CD14-positive monocyte (primary cell): ENCODE measurements around the gene EBF3. TPM values are rescaled to one million over a fixed set of nuclear protein-coding genes. Genes with fewer than 3 reads are reported as not detected.

ENCODE experiments used
- DNase-seq, 3 donors: peaks; one replicate each; pipeline ENCODE4 v3.0.0-alpha.2; 2011 to 2022
- H2AFZ ChIP-seq: 2 replicates; pipeline ENCODE4 v1.6.0; 2012; ENCODE audit warnings: mild to moderate bottlenecking, low read depth, low read length, inconsistent platforms; ENCODE audit not compliant: insufficient read depth, poor library complexity, severe bottlenecking
- H3K27ac ChIP-seq, 2 donors: 1 replicate in 1 of 2; 2 replicates in 1 of 2; pipeline ENCODE4 v1.5.1; 2012 to 2013; ENCODE audit warnings: low read length in 2 of 2, control low read depth in 1 of 2, inconsistent platforms in 1 of 2, low read depth in 1 of 2, mild to moderate bottlenecking in 1 of 2
- H3K27me3 ChIP-seq, 2 donors: one replicate each; pipeline versions ENCODE4 v1.6.0 to v1.6.1; 2011 to 2013; ENCODE audit warnings: low read length in 2 of 2; ENCODE audit not compliant: control insufficient read depth in 2 of 2, insufficient read depth in 2 of 2
- H3K36me3 ChIP-seq, 2 donors: replicated peaks in 1 of 2; 1 replicate in 1 of 2; 2 replicates in 1 of 2; pipeline versions ENCODE4 v1.5.1 to v1.6.1; 2012 to 2013; ENCODE audit warnings: low read length in 2 of 2, control low read depth in 1 of 2, inconsistent platforms in 1 of 2, mild to moderate bottlenecking in 1 of 2; ENCODE audit not compliant: insufficient read depth in 2 of 2, control insufficient read depth in 1 of 2
- H3K4me1 ChIP-seq, 2 donors: 1 replicate in 1 of 2; 2 replicates in 1 of 2; pipeline versions ENCODE4 v1.5.1 to v1.6.1; 2012 to 2013; ENCODE audit warnings: low read length in 2 of 2, control low read depth in 1 of 2, inconsistent platforms in 1 of 2, mild to moderate bottlenecking in 1 of 2, moderate library complexity in 1 of 2; ENCODE audit not compliant: insufficient read depth in 2 of 2, control insufficient read depth in 1 of 2
- H3K4me2 ChIP-seq: replicated peaks from 2 replicates; pipeline ENCODE3; 2012; ENCODE audit warnings: low read length, moderate library complexity, mild to moderate bottlenecking; ENCODE audit not compliant: poor library complexity, severe bottlenecking; ENCODE audit errors: extremely low read depth
- H3K4me3 ChIP-seq, 3 experiments: fragments of 200-600 bp in 1 of 3; sonication (generic) in 1 of 3; replicated peaks in 1 of 3; 1 replicate in 2 of 3; 2 replicates in 1 of 3; pipeline ENCODE4 v1.5.1; 2011 to 2013; ENCODE audit warnings: low read length in 3 of 3, mild to moderate bottlenecking in 3 of 3, control low read depth in 2 of 3, low read depth in 2 of 3, inconsistent platforms in 1 of 3, moderate library complexity in 1 of 3
- H3K79me2 ChIP-seq: 2 replicates; pipeline ENCODE4 v1.6.0; 2012; ENCODE audit warnings: mild to moderate bottlenecking, control low read depth, inconsistent platforms, low read length, moderate library complexity; ENCODE audit not compliant: insufficient read depth
- H3K9ac ChIP-seq: 2 replicates; pipeline ENCODE4 v1.6.0; 2017; ENCODE audit warnings: low read length, mild to moderate bottlenecking; ENCODE audit not compliant: insufficient read depth, poor library complexity, severe bottlenecking
- H3K9me3 ChIP-seq, 2 donors: replicated peaks in 1 of 2; 1 replicate in 1 of 2; 2 replicates in 1 of 2; pipeline versions ENCODE4 v1.5.1 to v1.6.1; 2012 to 2013; ENCODE audit warnings: low read length in 2 of 2, control low read depth in 1 of 2; ENCODE audit not compliant: control insufficient read depth in 1 of 2, insufficient read depth in 1 of 2
- H4K20me1 ChIP-seq: 2 replicates; pipeline ENCODE4 v1.6.0; 2012; ENCODE audit warnings: mild to moderate bottlenecking, low read length, control low read depth, moderate library complexity; ENCODE audit not compliant: insufficient read depth
- H3K27ac Mint-ChIP-seq, 7 donors: one replicate each; pipeline ENCODE4 v1.8.0; 2020; ENCODE audit warnings: mild to moderate bottlenecking in 7 of 7, mixed read lengths in 7 of 7, moderate library complexity in 6 of 7, inconsistent platforms in 2 of 7
- H3K27me3 Mint-ChIP-seq, 3 donors: one replicate each; pipeline ENCODE4 v1.8.0; 2021 to 2022; ENCODE audit warnings: low read depth in 3 of 3, mild to moderate bottlenecking in 3 of 3, mixed read lengths in 3 of 3, moderate library complexity in 3 of 3, inconsistent platforms in 1 of 3
- H3K36me3 Mint-ChIP-seq, 2 donors: one replicate each; pipeline ENCODE4 v1.8.0; 2020; ENCODE audit warnings: mixed read lengths in 2 of 2, inconsistent platforms in 1 of 2, mild to moderate bottlenecking in 1 of 2
- H3K4me1 Mint-ChIP-seq: one replicate; pipeline ENCODE4 v1.8.0; 2020; ENCODE audit warnings: mild to moderate bottlenecking, mixed read lengths
- H3K4me3 Mint-ChIP-seq, 2 donors: one replicate each; pipeline ENCODE4 v1.8.0; 2020; ENCODE audit warnings: mild to moderate bottlenecking in 2 of 2, mixed read lengths in 2 of 2, moderate library complexity in 1 of 2
- H3K9me3 Mint-ChIP-seq, 7 donors: one replicate each; pipeline ENCODE4 v1.8.0; 2020 to 2022; ENCODE audit warnings: mixed read lengths in 7 of 7, mild to moderate bottlenecking in 6 of 7, moderate library complexity in 6 of 7, inconsistent platforms in 2 of 7
- CTCF ChIP-seq: fragments of 200-600 bp; IDR thresholded peaks from one replicate; pipeline ENCODE4 v1.8.0; 2022; ENCODE audit warnings: antibody characterized with exemption, mild to moderate bottlenecking
- WGBS: methylation state at CpG from one replicate; pipeline ENCODE4 v1.1.5; 2013; ENCODE audit warnings: missing lambda C conversion rate; ENCODE audit not compliant: insufficient coverage; 5-methylcytosine and 5-hydroxymethylcytosine counted together
- intact Hi-C, 2 donors: fragments of 100-400 bp; cut with micrococcal nuclease; formaldehyde crosslinking; loops; one replicate each; pipeline versions ENCODE4 v1.15.0 to v1.15.1; 2023
- polyA plus RNA-seq, 3 donors: library from polyadenylated mRNA; depleted of rRNA in 1 of 3; unstranded in 2 of 3; stranded (reverse) in 1 of 3; fragments of 300-500 nt in 2 of 3; fragments of >200 nt in 1 of 3; fragmentation: Illumina TruSeq in 2 of 3; gene quantifications; 1 replicate in 2 of 3; 2 replicates in 1 of 3; pipeline ENCODE4 v1.2.3, GENCODE V29; 2012 to 2021

The EBF3 gene
- polyA plus RNA-seq, 3 donors: not detected

- Histone ChIP-seq H3K27ac (no peak overlapping the region), H2AFZ (no peak overlapping the region), H4K20me1 (no peaks in the 10 kb centered on the region), H3K79me2 (no peaks in the 10 kb centered on the region), H3K4me1 (peaks cover 5 to 12% of the 10 kb centered on the region in 2 donors), H3K9me3 (no peaks in the 10 kb centered on the region), H3K9ac (no peak overlapping the region), H3K27me3 (no peaks in the 10 kb centered on the region), H3K4me3 (no peak overlapping the region), H3K36me3 (no peaks in the 10 kb centered on the region), H3K4me2 (no peak overlapping the region)
- H3K36me3 Mint-ChIP-seq: no peaks in the 10 kb centered on the region
- no peak for TF ChIP-seq CTCF
- peaks cover 9% of the 10 kb centered on the region for H3K4me1 Mint-ChIP-seq
- peaks cover 0 to 2% (median 0%) of the 10 kb centered on the region in 3 donors for H3K27me3 Mint-ChIP-seq
- DNase-seq: no peak
- peaks cover 0 to 1% (median 0%) of the 10 kb centered on the region in 7 donors for H3K9me3 Mint-ChIP-seq
- no peak overlapping the region for H3K27ac Mint-ChIP-seq
- intact Hi-C loops: no loop called here
- WGBS: 94% methylated on average over 11 of the region's 13 CpGs
- H3K4me3 Mint-ChIP-seq: no peak overlapping the region
Observed at GRCh38 chr10:129887381-129887905, 76.6 kb downstream of the EBF3 start.

GRCh38 chr10:129886263-129886662, 77.8 kb downstream of the EBF3 start:
- Histone ChIP-seq H3K9me3 (no peaks in the 10 kb centered on the region), H3K4me1 (peaks cover 5 to 12% of the 10 kb centered on the region in 2 donors), H3K36me3 (no peaks in the 10 kb centered on the region), H2AFZ (no peak overlapping the region), H3K4me3 (no peak overlapping the region), H3K9ac (no peak overlapping the region), H3K27me3 (no peaks in the 10 kb centered on the region), H3K27ac (no peak overlapping the region), H3K79me2 (no peaks in the 10 kb centered on the region), H3K4me2 (no peak overlapping the region), H4K20me1 (no peaks in the 10 kb centered on the region)
- WGBS: 76% methylated on average over 4 of the region's 9 CpGs
- intact Hi-C loops: no loop called here
- Mint-ChIP-seq H3K4me1 (peaks cover 14% of the 10 kb centered on the region), H3K36me3 (no peaks in the 10 kb centered on the region), H3K9me3 (peaks cover 0 to 1% (median 0%) of the 10 kb centered on the region in 7 donors), H3K27ac (no peak overlapping the region), H3K4me3 (no peak overlapping the region), H3K27me3 (peaks cover 0 to 2% (median 0%) of the 10 kb centered on the region in 3 donors)
- TF ChIP-seq CTCF: no peak
- no peak for DNase-seq
